Activated CD4-positive, alpha-beta T cell treated with anti-CD3 and anti-CD28 coated beads, Interleukin-2, amount 10 ng/mL, durations not matched to agents 7 days and 5 days (primary cell): ENCODE data around the gene RGS5. TPM values are rescaled to one million over a fixed set of nuclear protein-coding genes. Genes with fewer than 3 reads are reported as not detected.

Experiments used
- CTCF ChIA-PET: fragments of 350-600 bp; sonication (Branson Sonifier 250); formaldehyde crosslinking; loops from one replicate; lab custom pipeline; 2021; ENCODE audit warnings: antibody characterized with exemption; lab: Charles Lee
- POLR2A ChIA-PET: fragments of 350-600 bp; sonication (Branson Sonifier 250); formaldehyde crosslinking; loops from one replicate; lab custom pipeline; 2021; ENCODE audit warnings: antibody characterized with exemption; lab: Charles Lee
- DNase-seq: peaks from one replicate; pipeline ENCODE4 v3.0.0-alpha.2; 2020
- H3K27ac Mint-ChIP-seq: one replicate; pipeline ENCODE4 v1.8.0; 2021; ENCODE audit warnings: mild to moderate bottlenecking, moderate library complexity, mixed read lengths
- H3K27me3 Mint-ChIP-seq: one replicate; pipeline ENCODE4 v1.8.0; 2021; ENCODE audit warnings: mixed read lengths
- H3K36me3 Mint-ChIP-seq: one replicate; pipeline ENCODE4 v1.8.0; 2021; ENCODE audit warnings: low read depth, mixed read lengths
- H3K4me1 Mint-ChIP-seq: one replicate; pipeline ENCODE4 v1.8.0; 2021; ENCODE audit warnings: mixed read lengths
- H3K4me3 Mint-ChIP-seq: one replicate; pipeline ENCODE4 v1.8.0; 2021; ENCODE audit warnings: mild to moderate bottlenecking, moderate library complexity, mixed read lengths
- H3K9me3 Mint-ChIP-seq: one replicate; pipeline ENCODE4 v1.8.0; 2021; ENCODE audit warnings: mixed read lengths
- total RNA-seq, 2 experiments: library from RNA; stranded (reverse); gene quantifications; one replicate each; pipeline ENCODE4 v1.2.3, GENCODE V29; 2021

The RGS5 gene
- total RNA-seq, 2 experiments from 2014 or later = 2.2 to 2.5 TPM

GRCh38 chr1:163173121-163173520, 29.6 kb downstream of the RGS5 start:
- Mint-ChIP-seq H3K4me1 (no peaks in the 10 kb centered on the region), H3K27ac (no peak overlapping the region), H3K27me3 (no peaks in the 10 kb centered on the region), H3K9me3 (no peaks in the 10 kb centered on the region), H3K36me3 (no peaks in the 10 kb centered on the region), H3K4me3 (no peak overlapping the region)
- CTCF ChIA-PET = no interaction called here
- POLR2A ChIA-PET = no interaction called here
- no peak for DNase-seq

GRCh38 chr1:163172596-163172995, 30.1 kb downstream of the RGS5 start:
- ChIA-PET CTCF (no interaction called here), POLR2A (no interaction called here)
- H3K27me3 Mint-ChIP-seq = no peaks in the 10 kb centered on the region
- no peaks in the 10 kb centered on the region for H3K36me3 Mint-ChIP-seq
- H3K27ac Mint-ChIP-seq = no peak overlapping the region
- H3K4me3 Mint-ChIP-seq = no peak overlapping the region
- no peak for DNase-seq
- no peaks in the 10 kb centered on the region for H3K4me1 Mint-ChIP-seq
- H3K9me3 Mint-ChIP-seq = no peaks in the 10 kb centered on the region

GRCh38 chr1:163171826-163172225, 30.9 kb downstream of the RGS5 start:
- CTCF ChIA-PET = no interaction called here
- Mint-ChIP-seq H3K4me3 (no peak overlapping the region), H3K4me1 (no peaks in the 10 kb centered on the region), H3K27ac (no peak overlapping the region), H3K9me3 (no peaks in the 10 kb centered on the region), H3K27me3 (no peaks in the 10 kb centered on the region), H3K36me3 (no peaks in the 10 kb centered on the region)
- DNase-seq = no peak
- POLR2A ChIA-PET = no interaction called here

GRCh38 chr1:163170975-163171676, 31.6 kb downstream of the RGS5 start:
- ChIA-PET CTCF (no interaction called here), POLR2A (no interaction called here)
- H3K9me3 Mint-ChIP-seq = no peaks in the 10 kb centered on the region
- H3K4me1 Mint-ChIP-seq = no peaks in the 10 kb centered on the region
- H3K4me3 Mint-ChIP-seq = no peak overlapping the region
- no peak for DNase-seq
- H3K27ac Mint-ChIP-seq = no peak overlapping the region
- no peaks in the 10 kb centered on the region for H3K36me3 Mint-ChIP-seq
- no peaks in the 10 kb centered on the region for H3K27me3 Mint-ChIP-seq

- no peaks in the 10 kb centered on the region for H3K4me1 Mint-ChIP-seq
These were observed 32.4 kb downstream of the RGS5 start for GRCh38 chr1:163170331-163170730.

GRCh38 chr1:163169553-163169952, 33.2 kb downstream of the RGS5 start:
- no peaks in the 10 kb centered on the region for H3K4me1 Mint-ChIP-seq
- H3K4me3 Mint-ChIP-seq = no peak overlapping the region
- no peaks in the 10 kb centered on the region for H3K27me3 Mint-ChIP-seq
- no peaks in the 10 kb centered on the region for H3K36me3 Mint-ChIP-seq
- ChIA-PET CTCF (interaction anchor here (0.7 kb wide), 1 partner anchor 308 kb away, joined by 3 read pairs; no protein-coding TSS in a partner anchor), POLR2A (no interaction called here)
- no peak overlapping the region for H3K27ac Mint-ChIP-seq
- DNase-seq = no peak
- no peaks in the 10 kb centered on the region for H3K9me3 Mint-ChIP-seq

More at GRCh38 chr1:163170331-163170730, 32.4 kb downstream of the RGS5 start:
- DNase-seq = no peak
- H3K27ac Mint-ChIP-seq = no peak overlapping the region
- no peaks in the 10 kb centered on the region for H3K9me3 Mint-ChIP-seq
- H3K4me3 Mint-ChIP-seq = no peak overlapping the region
- POLR2A ChIA-PET = no interaction called here
- H3K36me3 Mint-ChIP-seq = no peaks in the 10 kb centered on the region
- CTCF ChIA-PET = interaction anchor here (0.7 kb wide), 1 partner anchor 308 kb away, joined by 3 read pairs; no protein-coding TSS in a partner anchor
- H3K27me3 Mint-ChIP-seq = no peaks in the 10 kb centered on the region

GRCh38 chr1:163168053-163168452, 34.7 kb downstream of the RGS5 start:
- Mint-ChIP-seq H3K27me3 (no peaks in the 10 kb centered on the region), H3K4me1 (no peaks in the 10 kb centered on the region), H3K9me3 (no peaks in the 10 kb centered on the region), H3K36me3 (no peaks in the 10 kb centered on the region), H3K27ac (no peak overlapping the region), H3K4me3 (no peak overlapping the region)
- POLR2A ChIA-PET = no interaction called here
- no peak for DNase-seq
- CTCF ChIA-PET = no interaction called here

GRCh38 chr1:163166886-163167555, 35.7 kb downstream of the RGS5 start:
- no peak overlapping the region for H3K27ac Mint-ChIP-seq
- ChIA-PET POLR2A (no interaction called here), CTCF (no interaction called here)
- H3K27me3 Mint-ChIP-seq = no peaks in the 10 kb centered on the region
- H3K4me1 Mint-ChIP-seq = no peaks in the 10 kb centered on the region
- no peak overlapping the region for H3K4me3 Mint-ChIP-seq
- no peak for DNase-seq
- no peaks in the 10 kb centered on the region for H3K36me3 Mint-ChIP-seq
- H3K9me3 Mint-ChIP-seq = no peaks in the 10 kb centered on the region

GRCh38 chr1:163165119-163165518, 37.6 kb downstream of the RGS5 start:
- POLR2A ChIA-PET = no interaction called here
- Mint-ChIP-seq H3K27me3 (no peaks in the 10 kb centered on the region), H3K4me3 (no peak overlapping the region), H3K27ac (no peak overlapping the region), H3K4me1 (no peaks in the 10 kb centered on the region), H3K36me3 (no peaks in the 10 kb centered on the region), H3K9me3 (no peaks in the 10 kb centered on the region)
- CTCF ChIA-PET = no interaction called here
- no peak for DNase-seq

GRCh38 chr1:163163881-163164582, 38.7 kb downstream of the RGS5 start:
- H3K27me3 Mint-ChIP-seq = no peaks in the 10 kb centered on the region
- ChIA-PET POLR2A (no interaction called here), CTCF (no interaction called here)
- DNase-seq = no peak
- H3K36me3 Mint-ChIP-seq = no peaks in the 10 kb centered on the region
- no peaks in the 10 kb centered on the region for H3K9me3 Mint-ChIP-seq
- no peak overlapping the region for H3K27ac Mint-ChIP-seq
- H3K4me1 Mint-ChIP-seq = no peaks in the 10 kb centered on the region
- no peak overlapping the region for H3K4me3 Mint-ChIP-seq

GRCh38 chr1:163163163-163163562, 39.6 kb downstream of the RGS5 start:
- no peaks in the 10 kb centered on the region for H3K4me1 Mint-ChIP-seq
- CTCF ChIA-PET = no interaction called here
- H3K4me3 Mint-ChIP-seq = no peak overlapping the region
- no peaks in the 10 kb centered on the region for H3K36me3 Mint-ChIP-seq
- H3K9me3 Mint-ChIP-seq = no peaks in the 10 kb centered on the region
- no peaks in the 10 kb centered on the region for H3K27me3 Mint-ChIP-seq
- POLR2A ChIA-PET = no interaction called here
- DNase-seq = no peak
- H3K27ac Mint-ChIP-seq = no peak overlapping the region

- DNase-seq = no peak
- Mint-ChIP-seq H3K36me3 (no peaks in the 10 kb centered on the region), H3K4me1 (no peaks in the 10 kb centered on the region), H3K9me3 (no peaks in the 10 kb centered on the region), H3K27ac (no peak overlapping the region), H3K4me3 (no peak overlapping the region), H3K27me3 (no peaks in the 10 kb centered on the region)
- ChIA-PET POLR2A (no interaction called here), CTCF (no interaction called here)
These were observed 40.3 kb downstream of the RGS5 start for GRCh38 chr1:163162381-163162914.

- H3K4me3 Mint-ChIP-seq = no peak overlapping the region
- ChIA-PET POLR2A (no interaction called here), CTCF (no interaction called here)
- no peak overlapping the region for H3K27ac Mint-ChIP-seq
- no peaks in the 10 kb centered on the region for H3K27me3 Mint-ChIP-seq
- DNase-seq = no peak
- H3K36me3 Mint-ChIP-seq = no peaks in the 10 kb centered on the region
- H3K9me3 Mint-ChIP-seq = no peaks in the 10 kb centered on the region
- H3K4me1 Mint-ChIP-seq = no peaks in the 10 kb centered on the region
These were observed 40.9 kb downstream of the RGS5 start for GRCh38 chr1:163161841-163162240.
